Middle frontal gyrus (tissue), 1 donor: ENCODE measurements around the gene GGPS1.
A peak's percentile ranks its signal among the peaks of the same experiment; 100 is the strongest.
"Not testable (repeated sequence)": the region's sequence is repeated elsewhere in the genome, so short reads cannot be mapped to it uniquely, and the experiment has no call there.

Experiments
- DNase-seq: peaks from one replicate; pipeline ENCODE4 v3.0.0-alpha.2; 2015; ENCODE audit warnings: low spot score; ENCODE audit errors: extremely low spot score

GGPS1 gene

GRCh38 chr1:235336903-235337302, 8.5 kb downstream of the GGPS1 start:
- no peak for DNase-seq

GRCh38 chr1:235339746-235340145, 11.4 kb downstream of the GGPS1 start:
- DNase-seq: no peak

- DNase-seq: no peak
Measured at GRCh38 chr1:235341334-235341733, 13.0 kb downstream of the GGPS1 start.

GRCh38 chr1:235342039-235342438, 13.7 kb downstream of the GGPS1 start:
- no peak for DNase-seq

- DNase-seq: no peak
Measured at GRCh38 chr1:235342471-235342870, 14.1 kb downstream of the GGPS1 start.

GRCh38 chr1:235343726-235344125, 15.4 kb downstream of the GGPS1 start:
- DNase-seq: no peak

GRCh38 chr1:235351441-235351840, 23.1 kb downstream of the GGPS1 start:
- no peak for DNase-seq

- no peak for DNase-seq
Measured at GRCh38 chr1:235351898-235352297, 23.5 kb downstream of the GGPS1 start.

GRCh38 chr1:235357485-235358373, 29.4 kb downstream of the GGPS1 start:
- DNase-seq: no peak

- DNase-seq: no peak
Measured at GRCh38 chr1:235358899-235359298, 30.5 kb downstream of the GGPS1 start.

- not testable (repeated sequence) for DNase-seq
Measured at GRCh38 chr1:235364189-235364588, 35.8 kb downstream of the GGPS1 start.

GRCh38 chr1:235366286-235366685, 37.9 kb downstream of the GGPS1 start:
- DNase-seq: no peak

- peak; percentile 95 for DNase-seq
Measured at GRCh38 chr1:235367000-235367908, 38.9 kb downstream of the GGPS1 start, which contains the start of gene TBCE. Gene TBCE, plus strand, starts transcription at chr1:235367427. Its CDS starts 12,623 bp downstream, at chr1:235380050.

- no peak for DNase-seq
Measured at GRCh38 chr1:235368428-235368827, 40.1 kb downstream of the GGPS1 start.

- no peak for DNase-seq
Measured at GRCh38 chr1:235369802-235370201, 41.4 kb downstream of the GGPS1 start.

GRCh38 chr1:235375919-235376605, 47.7 kb downstream of the GGPS1 start:
- no peak for DNase-seq

GRCh38 chr1:235378134-235378735, 49.9 kb downstream of the GGPS1 start:
- not testable (repeated sequence) for DNase-seq

- not testable (repeated sequence) for DNase-seq
Measured at GRCh38 chr1:235381955-235382739, 53.8 kb downstream of the GGPS1 start.

GRCh38 chr1:235385633-235386032, 57.3 kb downstream of the GGPS1 start:
- not testable (repeated sequence) for DNase-seq

- no peak for DNase-seq
Measured at GRCh38 chr1:235391874-235392273, 63.5 kb downstream of the GGPS1 start.
